Stimulated activated CD4-positive, alpha-beta T cell treated with anti-CD3 and anti-CD28 coated beads, Interleukin-4, amount 100 ng/mL, for 48 hours (primary cell): ENCODE measurements around the gene FAM156A.
"Not testable (repeated sequence)": the region's sequence is repeated elsewhere in the genome, so short reads cannot be mapped to it uniquely, and the experiment has no call there.

Experiments used
- DNase-seq, 2 donors: peaks; one replicate each; pipeline ENCODE4 v3.0.0-alpha.2; 2020; ENCODE audit warnings: low read depth in 2 of 2

The FAM156A gene

GRCh38 chrX:52905531-52905930 lies 52.8 kb downstream of the FAM156A start:
- not testable (repeated sequence) for DNase-seq
